Inflammatory macrophage treated with lipopolysaccharide for 4 hours (primary cell): ENCODE data around the gene USP49.

Source experiments
- DNase-seq: peaks from one replicate; pipeline ENCODE4 v3.0.0-alpha.2; 2020

USP49 gene

DNA sequence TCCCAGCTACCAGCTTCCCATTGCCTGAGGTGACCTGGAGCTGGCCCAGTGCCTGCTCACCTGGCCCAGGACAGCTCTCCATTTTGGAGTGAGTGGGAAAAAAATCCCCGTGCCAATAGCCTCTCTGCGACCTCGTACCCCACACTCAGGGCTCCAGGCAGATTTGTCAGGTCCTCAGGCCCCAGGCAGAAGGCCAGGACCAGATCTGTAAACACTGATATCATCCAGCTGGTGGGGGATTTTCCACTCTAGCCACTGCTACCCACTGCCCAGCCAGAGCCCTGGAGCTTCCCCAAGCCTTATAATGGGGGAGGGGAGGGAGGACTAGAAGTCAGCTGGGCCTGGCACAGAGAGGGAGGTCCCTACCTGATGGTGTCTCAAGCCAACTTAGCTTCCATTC lies 146.6 kb downstream of the USP49 start:
- no peak for DNase-seq

DNA sequence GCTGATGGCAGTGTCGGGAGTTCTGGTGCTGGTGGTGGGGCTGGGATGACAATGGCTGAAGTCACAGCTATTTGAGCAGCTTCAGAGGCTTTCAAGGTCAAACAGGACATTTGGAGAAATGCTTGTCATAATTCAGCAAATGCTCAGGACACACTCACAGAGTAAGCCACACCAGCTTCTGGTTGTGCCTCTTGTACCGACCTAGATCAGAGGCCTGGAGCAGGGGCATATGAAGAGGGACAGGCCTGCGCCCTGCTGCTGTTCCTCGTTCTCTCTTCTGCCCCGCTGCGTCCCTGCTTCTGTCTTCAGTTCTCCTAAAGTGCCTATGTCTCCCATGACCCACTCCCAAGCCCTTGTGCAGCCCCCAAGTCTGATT lies 147.1 kb downstream of the USP49 start:
- DNase-seq = no peak

DNA sequence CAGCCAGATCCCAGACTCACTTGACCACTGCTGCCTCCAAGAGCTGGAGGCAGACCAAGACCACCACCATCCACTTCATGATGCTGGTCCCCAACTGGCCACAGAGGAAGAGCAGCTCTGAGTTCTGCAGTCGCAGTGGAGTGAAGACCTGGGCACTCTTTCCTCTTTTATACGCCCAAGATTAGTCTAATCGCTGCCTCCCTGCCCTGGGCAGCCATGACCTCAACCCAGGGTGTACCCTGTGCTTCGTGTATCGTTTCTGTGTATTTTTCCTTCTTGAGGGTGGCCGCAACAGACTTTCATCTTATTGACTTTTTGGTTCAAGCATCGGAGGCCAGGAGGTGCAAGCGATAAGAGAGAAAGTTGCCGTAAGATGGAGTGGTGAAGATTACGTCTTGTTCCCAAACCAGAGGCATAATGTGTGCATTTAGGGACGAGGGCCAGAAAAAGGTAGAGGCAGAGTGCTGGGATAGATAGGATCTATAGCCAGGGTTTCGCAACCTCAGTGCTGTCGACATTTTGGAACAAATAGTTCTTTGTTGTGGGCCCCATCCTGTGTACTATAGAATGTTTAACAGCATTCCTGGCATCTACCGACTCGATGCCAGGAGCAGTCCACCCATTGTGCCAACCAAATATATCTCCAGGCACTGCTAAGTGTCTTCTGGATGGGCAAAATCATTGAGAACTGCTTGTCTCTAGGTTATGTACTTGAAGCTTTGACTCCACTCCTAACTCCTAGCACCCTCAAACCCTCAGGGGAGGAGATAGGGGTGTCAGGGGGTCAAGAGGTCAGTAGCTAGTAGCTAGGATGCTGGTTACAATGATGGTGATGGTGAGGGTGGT lies 147.7 kb downstream of the USP49 start, which contains the start of gene PGC:
PGC (minus strand) TSS at position 142 of the 846 bp plus-strand sequence; CDS start at position 79, 63 bp downstream.
- DNase-seq = no peak

DNA sequence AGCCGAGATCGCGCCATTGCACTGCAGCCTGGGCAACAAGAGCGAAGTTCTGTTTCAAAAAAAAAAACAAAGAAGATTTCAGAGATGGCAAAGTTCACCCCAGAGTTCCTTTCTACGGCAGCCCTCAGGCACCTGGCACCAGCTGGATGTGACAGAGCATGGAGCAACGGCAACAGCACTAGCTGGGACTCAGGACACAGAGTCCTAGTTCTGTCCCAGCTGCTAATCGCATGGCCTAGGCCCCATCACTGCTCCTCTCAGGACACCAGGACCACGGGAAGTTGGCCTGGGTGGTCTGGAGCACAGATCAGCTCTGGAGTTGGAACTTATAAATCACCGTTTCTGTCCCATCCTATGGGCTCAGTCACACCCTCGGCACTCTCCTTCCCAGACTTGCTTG lies 149.1 kb downstream of the USP49 start:
- DNase-seq = no peak

DNA sequence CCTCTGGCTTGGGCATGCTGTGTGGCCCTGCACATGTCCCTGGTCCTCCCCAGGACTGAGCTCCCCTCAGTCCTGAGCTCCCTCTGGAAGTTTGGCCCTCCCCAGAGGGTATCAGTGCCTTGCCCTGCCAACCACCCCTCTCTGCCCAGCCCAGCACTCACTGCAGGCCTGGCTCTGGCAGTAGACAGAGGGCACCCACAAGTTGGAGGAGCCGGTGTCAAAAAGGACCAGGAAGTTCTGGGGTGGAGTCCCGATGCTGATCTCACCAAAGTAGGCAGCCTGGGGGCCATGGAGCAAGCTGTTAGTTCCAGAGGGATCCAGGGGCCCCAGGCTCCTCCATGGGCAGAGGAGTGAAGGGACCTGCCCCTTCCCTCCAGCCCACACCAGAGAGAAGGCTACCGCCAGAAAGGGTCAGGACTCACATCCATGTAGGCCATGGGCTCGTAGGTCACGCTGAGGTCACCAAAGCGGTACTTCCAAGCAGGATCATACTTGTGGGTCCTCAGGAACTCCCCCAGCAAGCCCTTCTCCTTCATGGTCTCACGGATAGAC lies 150.9 kb downstream of the USP49 start:
- DNase-seq = no peak

DNA sequence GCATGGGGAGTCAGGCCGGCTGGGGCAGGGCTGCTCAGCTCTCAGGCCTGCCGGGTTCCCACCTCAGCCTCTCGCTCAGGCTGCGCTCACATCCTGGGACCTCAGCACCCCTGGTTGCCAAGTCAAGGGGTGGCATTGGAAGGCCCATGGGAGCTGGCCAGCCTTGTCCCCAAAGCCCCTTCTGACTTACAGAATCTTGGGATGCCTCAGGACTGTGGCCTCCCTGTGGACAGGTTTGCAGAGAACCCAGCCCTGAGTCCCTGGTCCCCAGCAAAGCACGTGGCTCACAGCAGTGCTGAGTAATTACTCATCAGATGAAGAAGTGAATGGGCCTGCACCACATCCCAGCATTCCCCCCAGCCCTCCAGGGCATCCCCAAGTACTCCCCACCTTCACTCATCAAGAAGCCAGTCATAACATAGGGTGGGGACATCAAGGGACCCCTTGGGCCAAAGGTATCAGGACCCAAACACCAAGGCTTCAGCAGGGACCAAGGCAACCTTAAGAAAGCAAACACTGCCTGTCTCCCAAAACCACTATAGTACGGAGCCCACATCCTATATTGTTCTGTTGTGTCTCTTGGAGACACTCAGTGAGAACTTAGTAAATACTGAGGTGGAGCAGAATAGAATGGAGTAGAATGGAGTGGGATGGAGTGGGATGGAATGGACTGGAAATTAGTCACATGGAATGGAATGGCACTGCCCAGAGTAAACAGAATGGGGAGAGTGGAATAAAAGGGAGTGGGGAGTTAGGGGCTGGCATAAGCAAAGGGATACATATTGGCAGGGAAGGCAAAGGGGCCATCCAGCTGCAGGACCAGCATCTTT lies 151.6 kb downstream of the USP49 start:
- no peak for DNase-seq

DNA sequence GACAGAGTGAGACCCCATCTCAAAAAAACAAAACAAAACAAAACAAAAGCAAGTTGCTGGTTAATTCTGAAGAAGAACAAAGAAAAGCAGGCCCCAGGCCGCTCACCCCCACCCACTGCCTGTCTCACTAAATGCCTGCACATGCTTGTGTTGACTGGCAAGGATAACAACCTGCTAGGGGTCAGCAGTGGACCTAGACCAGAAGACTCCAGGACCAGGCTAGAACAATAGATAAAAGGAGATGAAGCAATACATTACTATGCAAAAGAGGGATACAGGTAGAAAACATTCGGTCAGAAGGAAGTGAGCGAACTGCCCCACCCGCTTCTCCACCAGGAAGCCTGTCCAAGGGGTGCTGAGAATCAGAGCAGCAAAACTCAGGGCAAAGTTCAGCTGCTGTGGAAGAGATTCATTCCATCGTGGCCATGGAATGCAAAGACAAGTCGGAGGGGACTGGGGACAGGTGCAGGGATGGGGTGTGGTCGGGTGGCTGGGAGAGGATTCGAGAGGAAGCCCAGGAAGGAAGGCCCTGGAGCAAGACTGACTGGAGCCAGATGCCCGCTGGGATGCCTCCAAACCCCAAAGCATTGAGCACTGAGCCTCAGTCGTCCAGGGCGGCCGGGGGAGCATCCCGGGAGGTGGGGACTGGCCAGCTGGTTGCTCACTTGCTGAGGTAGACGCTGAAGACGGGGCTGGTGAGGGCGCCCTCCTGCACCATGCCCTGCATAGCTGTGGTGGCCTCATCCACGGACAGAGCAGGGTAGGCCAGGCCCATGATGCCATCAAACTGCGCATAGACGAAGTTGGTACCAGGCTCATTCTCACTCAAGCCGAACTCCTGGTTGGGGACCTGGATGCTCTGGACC lies 153.3 kb downstream of the USP49 start:
- DNase-seq = no peak

DNA sequence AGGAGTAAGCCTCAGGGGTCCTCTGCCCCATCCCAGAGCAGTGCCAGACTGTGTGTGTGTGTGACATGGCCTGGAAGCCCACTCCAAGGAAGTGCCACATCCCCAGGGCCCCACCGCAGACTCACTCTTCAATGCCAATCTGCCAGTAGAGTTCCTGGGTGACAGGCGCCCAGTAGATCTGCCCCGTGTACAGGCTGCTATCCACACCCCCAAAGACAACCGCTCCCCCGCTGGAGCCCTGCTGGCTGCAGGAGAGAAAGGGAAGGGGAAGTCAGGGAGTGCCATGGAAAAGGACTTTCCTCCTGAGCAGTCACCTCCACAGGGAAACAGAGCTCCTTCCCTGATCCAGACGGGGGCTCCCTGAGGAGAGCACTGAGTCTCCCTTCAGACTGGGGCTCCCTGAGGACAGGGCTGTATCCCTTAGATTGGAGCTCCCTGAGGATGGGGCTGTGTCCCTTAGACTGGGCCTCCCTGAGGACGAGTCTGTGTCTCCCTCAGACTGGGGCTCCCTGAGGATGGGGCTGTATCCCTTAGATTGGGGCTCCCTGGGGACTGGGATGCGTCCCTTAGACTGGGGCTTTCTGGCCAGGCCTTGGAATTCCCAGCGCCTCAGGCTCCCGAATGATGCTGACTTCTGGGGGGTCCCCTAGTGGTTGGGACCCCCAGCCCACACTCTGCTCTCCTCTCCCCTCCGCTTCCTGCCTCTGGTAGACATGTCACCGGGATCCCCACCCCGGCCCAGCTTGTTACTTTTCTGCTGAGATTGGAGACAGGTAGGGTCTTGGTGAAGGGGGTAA lies 154.6 kb downstream of the USP49 start:
- no peak for DNase-seq
